ENCODE results near the gene CDK14.

CDK14 gene

DNA sequence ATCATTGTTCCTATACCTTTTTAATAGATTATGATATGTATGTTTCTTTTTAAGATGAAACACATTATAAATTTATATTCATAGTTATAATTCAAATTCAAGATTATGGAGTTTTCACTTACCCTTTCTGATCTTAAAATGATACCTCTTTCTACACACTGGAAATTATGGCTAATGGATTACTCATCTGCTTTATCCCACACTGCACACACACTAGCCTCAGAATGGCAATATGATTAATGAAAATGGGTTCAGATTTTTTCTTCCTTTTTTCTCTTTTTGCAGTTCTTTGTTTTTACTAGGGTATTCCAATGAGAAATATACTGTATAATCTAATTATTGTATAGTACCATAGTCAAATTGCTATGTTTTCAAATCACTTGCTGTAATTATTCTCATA lies 585.8 kb downstream of the CDK14 start:
- no peak for DNase-seq

DNA sequence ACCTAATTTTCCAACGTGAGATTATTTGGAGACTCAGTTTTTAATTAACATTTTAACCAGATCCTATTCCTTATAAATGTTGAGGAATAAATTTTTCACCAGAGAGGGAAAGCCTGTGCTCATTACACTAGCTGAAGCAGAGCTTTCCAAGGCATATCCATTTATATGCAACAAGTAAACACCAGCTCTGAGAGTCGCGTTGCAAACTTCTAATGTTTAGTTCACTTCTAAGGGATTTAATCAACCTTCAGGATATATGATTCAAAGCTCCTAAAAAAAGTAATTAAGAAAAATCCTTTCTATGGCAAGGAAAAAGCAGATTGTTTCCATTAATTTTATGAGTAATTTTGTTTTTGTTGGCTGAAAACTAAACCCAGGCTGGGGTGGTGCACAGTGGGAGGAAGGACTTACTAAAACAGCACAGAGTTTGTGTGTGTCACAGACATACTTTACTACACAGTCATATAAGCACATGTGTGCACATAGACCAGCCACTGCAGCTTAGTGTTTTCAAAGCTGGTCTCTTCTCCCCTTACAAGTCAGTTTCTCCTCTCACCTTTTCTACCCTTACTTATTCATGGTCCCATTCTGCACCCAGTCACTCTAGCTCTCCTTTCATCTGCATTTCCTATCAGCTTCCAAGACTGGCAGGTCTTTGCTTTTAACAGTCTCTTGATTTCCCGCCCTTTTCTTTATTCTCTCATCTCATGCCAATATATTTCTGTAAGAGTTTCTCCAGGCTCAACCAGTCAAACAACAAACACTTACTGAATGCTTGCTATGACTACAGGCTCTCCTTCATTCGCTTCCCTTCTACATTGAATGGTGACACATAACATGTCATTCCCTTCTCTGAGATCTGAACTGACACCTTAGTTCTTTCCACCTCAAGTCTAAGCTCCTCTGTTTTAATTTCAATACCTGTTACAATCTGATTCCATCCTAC lies 587.0 kb downstream of the CDK14 start:
- no peak for DNase-seq

DNA sequence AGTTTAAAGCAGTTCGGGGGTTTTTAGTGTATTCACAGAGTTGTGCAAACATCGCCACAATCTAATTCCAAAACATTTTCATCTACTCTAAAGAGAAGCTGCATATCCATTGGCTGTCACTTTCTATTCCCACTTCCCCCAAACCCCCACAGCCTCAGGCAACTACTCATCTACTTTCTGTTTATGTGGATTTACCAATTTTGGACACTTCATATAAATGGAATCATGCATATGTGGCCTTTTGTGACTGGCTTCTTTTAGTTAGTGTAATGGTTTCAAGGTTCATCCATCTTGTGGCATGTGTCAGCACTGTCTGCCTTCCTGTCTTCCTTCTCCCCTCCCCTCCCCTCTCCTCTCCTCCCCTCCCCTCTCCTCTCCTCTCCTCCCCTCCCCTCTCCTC lies 589.6 kb downstream of the CDK14 start:
- no peak for DNase-seq

DNA sequence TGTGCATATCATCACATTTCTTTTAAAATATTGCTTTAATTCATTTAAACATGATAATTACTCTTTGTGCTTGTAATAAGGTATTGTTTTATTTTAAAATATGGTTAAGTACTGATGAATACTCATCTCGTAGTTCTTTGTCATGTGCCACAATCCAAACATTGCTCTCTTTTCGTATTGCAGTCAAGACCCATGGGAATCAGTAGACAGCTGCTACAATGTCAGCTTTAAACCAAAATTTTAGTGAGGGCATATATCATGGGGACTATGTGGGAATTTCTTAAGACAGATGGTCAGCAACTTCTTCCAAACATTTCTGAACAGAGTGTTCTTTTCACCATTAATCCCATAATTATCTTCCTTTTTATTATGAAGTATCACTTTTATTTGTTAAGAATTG lies 590.9 kb downstream of the CDK14 start:
- no peak for DNase-seq

DNA sequence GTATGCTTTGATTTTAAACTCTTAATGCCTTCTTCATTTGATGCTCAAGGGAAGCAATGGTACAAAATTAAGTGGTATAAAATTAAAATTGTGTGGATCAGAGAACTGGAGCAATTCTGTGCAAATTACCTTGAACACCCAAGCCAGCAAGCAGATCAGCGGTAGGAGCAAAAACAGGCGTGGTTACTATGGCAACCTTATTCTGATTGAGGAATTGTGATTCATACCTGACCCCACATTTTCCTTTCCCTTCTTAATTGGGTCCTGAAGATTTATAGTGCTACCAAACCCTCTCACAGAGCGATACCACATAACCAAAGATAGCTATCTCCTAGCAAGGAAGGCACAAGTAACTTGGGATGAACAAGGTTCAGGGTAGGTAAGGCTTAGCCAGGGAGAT lies 595.6 kb downstream of the CDK14 start:
- no peak for DNase-seq

DNA sequence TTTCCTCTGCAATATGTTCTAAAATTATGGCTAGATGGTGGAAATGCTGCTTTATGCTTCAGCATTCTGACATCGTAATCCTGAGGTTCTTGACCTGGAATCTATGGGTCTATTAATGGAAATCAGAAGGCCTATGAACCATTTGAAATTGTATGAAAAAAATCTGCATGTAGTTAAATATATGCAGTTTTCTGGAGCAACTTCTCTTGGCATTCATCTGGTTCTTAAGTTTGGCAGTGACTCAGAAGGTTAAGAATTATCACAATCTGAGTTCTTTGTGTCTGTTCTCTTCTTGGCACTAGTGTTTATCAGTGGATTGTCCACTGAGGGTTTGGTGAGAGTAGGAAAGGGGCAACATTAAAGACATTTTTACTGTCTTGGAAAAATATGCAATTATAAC lies 597.0 kb downstream of the CDK14 start:
- no peak for DNase-seq

DNA sequence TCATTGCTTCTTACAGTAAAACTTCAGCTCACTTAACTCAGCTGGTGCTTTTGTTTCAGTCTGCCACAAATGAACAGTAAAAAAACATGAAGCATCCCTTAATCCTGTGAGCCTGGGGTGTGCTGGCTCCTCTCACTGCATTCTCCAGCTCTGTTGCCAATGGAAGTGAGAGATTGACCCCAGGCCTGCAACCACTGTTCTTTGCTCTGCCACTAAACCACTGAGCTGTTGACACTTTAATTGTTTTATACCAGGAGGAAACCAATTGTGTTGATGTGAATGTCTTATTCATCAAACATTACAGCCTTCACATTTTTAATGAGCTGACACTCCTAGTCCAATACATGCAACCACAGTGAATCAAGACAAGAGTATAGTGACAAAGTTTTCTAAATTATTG lies 598.7 kb downstream of the CDK14 start:
- no peak for DNase-seq

DNA sequence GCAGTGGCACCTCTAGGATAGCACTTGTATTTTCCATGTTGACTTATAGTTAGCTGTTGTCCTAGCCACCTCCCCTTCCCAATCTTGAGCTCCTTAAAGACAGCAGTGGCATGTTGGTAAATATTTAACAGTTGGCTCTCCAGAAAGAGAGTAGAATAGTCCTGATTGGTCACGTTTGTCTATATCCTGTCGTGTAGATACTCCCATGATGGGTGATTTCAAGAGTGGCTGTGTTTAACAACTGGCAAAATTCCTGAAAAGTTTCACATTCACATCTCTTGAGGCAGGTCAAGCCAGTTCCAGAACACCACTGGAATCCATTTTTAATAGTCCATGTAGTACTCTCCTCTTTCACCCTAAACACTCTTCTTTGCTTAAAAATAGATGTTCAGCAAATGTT lies 599.9 kb downstream of the CDK14 start:
- no peak for DNase-seq

DNA sequence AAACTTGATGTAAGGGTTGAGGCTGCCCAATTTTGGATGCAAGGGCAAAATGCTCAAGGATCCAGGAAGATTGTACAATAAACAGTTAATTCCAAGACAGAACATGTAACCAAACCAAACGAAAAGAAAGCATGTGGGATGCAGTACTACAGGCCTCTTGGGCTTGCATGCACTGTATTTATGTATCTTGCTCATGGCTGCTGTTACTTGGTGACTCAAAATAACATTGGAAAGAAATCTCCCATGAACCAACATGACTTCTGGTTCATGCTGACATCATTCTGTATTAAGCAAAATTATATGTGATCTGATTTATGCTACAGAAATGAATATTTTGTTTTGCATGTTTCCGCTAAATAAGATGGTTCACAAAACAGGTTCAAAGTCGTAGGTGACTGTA lies 602.2 kb downstream of the CDK14 start:
- no peak for DNase-seq

DNA sequence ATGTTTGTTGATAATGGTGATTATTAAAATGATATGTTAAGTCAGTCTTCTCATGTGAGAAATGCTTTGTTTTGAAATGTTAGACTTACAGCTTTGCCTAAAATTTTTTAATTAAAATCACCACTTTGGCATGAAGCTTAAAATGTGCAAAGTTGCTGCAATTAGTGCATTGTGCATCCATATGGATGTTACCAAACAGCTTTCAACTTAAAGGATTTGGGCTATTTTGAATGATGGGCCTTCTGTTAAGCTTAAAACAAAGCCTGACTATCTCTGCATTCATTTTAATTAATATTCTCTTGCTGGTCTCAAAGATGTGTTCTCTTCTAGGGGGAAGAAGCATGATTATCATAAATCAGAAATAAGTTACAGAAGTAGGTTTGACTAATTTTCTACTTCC lies 603.5 kb downstream of the CDK14 start:
- no peak for DNase-seq

DNA sequence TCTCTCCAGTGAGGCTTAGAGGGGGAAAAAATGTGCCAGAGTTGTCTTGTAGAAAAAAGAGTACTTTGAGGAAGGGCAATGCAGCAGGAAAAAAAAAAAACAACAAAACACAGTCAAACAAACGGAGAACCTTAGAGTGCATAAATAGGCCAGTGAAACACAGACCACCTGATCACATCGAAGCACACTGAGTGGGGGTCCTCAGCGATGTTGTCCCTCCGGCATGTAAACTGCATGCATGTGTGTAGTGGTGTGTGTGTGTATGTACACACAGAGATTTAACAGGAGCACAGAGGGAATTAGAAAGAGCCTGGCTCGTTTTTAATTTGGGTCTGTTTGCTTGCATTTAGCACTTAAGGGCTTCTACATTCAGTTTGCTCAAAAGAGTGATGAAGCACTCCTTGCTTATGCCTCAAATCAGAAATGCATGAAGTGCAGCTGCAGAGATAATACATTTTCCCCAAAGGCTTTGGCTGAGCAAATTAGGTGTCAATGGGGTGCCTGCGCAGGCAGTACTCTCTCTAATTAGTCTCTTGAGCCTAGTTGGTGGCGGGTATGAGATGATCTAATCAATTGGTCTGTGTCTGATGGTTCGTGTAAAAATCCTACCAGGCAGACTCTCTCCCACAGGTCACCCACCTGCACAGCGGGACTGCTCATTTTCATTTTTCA lies 605.5 kb downstream of the CDK14 start:
- DNase-seq = no peak

DNA sequence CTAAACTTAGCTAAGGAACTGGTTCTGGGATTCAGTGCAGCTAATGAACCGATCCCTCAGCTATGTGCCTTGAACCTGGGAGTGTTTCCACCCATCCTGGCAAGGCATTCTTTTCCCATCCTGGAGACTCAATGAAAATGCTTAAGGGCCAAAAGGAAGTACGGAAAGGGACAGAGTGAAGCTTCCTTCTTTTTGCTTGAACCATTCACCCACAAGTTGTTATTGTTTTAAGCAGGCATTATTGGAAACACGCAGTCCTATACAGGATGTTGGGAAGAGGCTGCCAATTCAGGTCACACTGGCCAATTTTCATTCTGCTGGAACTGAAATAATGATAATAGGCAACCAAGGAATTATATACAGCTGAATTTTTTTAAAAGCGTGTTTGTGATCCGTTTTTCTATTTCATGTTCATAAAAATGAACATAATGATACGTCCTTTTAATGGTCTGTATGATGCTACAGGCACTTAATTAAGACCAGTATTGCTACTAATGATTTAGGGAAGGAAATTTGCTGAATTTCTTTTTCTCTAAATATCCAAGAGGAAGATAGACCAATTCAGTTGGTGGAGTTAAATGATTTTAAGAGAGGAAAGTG lies 610.3 kb downstream of the CDK14 start:
- DNase-seq = no peak

DNA sequence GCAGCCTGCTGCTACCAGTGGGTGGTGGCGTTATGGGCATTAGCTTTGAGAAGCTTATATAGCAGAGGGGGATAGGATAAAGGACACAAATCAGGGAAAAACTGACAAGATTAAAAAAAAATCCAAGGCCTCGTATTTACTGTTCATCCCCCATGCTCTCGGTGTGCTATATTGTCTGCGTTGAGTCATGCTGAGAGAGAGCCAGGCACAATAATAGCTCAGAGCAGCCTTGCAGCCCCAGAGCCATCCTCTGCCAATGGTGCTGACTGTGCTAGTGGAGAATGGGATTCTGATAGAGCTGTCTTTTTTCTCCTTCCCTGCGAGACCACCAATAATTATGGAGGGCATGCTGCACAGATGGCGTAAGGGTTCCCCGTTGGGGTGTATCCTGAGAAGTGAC lies 616.5 kb downstream of the CDK14 start:
- no peak for DNase-seq

DNA sequence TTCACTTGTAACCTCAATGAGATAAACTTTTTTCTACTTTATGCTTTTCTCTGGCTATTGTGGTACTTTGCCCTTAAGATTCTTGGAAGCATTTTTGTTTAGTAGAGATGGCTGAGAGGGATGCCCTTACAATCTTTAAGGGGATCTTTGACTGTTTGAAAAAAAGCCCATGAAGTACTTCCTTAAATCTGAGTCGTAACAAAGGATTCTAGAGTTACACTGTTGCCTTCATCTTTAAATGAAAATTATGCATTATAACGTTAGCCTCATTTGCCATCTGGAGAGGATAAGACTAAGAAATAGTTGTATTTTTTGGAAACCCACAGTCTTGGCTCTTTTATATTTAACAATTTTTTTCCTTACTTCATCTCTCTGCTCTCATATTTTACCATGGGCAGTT lies 630.3 kb downstream of the CDK14 start:
- no peak for DNase-seq

DNA sequence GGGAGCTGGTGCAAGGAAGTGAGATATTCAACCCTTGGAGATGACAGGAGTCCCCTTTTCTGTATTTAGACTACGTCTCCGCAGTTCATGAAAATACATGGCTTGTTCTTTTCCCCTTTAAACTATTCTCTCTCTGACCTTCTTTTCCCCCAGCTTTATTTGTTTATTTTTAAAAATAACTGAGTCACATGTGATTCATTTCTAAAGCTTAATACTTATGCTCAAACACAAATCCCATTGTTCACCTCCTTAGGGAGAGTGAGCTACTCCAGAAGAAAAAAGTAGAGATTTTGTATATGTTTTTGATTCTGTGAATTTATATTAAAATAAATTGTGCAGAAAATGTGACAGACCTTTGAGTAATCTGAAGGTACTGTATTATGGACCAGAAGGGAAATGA lies 632.2 kb downstream of the CDK14 start:
- no peak for DNase-seq

DNA sequence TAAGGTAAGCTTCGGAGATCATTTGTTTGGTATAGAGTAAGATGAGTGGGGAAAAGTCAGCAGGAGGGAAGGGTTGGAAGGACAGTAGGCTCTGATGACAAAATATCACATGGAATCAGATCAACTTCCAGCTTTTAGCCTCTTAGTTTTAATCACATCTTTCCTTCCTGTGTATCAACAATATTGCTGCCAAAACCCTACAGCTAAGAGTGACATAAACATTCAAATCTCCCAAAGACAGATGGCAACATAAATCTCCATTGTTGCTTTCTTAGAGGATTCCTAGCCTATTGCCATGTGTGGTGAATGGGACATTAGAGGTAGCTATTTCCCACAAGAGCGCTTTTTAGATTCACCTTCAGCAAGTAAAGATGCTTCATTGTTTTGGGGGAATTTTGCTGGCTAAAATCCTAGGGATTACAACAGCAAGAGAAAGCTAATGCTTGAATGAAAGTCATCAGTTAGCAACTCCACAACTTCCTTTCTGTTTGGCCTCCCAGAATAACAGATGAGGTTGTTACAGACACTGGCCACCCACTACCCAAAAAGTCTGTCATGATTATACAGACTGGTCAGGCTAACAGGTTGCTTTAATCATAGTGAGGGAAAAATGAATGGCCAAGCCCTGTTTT lies 632.9 kb downstream of the CDK14 start:
- peak; percentile 12 for DNase-seq

DNA sequence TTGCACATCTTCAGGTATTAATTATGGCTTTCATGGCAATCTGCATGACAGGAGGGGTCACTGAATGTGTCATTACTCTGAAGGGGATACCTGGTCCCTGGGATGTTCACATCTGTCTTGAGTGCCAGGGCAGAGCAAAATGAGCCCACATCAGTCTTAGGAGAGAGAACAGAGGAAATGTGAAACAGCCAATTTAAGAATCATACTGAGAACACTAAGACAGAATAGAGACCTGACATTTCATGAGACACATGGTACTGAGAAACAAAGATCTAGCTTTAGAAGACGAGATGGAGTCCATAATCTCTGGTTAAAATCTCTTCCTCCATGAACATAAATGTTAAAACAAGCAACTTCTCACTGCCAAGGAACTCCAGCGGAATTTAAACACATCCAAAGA lies 634.0 kb downstream of the CDK14 start:
- no peak for DNase-seq

DNA sequence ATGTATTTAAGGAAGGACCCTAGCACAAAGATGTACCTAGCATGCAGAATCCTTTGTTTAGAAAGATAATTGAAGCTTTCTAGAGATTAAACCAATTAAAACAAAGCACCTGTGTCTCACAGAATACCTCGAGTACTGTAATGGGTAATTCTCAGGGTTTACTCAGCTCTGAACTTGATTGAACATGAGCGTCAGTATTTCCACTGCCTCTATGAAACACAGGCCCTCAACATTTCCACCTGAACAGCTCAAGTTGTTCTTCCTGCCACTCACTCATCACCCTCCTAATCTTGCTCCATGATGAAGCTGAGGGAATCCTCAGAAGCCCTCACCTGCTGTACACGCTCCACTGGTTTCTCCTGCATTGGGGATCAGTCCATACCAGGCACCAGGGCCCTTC lies 634.4 kb downstream of the CDK14 start:
- DNase-seq = no peak

DNA sequence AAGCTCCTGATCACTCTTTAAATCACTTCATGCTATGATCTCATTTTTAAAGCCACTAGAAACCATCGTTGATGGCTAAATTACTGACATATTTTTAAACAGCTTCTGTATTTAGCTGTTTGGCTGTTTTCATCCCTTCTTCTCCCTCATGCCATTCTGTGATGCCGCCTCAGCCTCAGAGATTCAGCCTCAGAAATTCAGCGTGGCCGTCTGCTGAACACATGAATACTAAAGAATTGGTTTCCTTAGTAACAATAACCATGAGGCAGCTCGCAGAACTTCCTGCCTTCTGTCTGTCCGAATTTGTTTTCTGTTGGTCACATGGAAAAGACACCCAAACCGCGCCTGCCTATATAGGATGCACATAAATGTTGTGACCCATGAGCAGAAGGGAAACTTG lies 637.1 kb downstream of the CDK14 start:
- DNase-seq = no peak

DNA sequence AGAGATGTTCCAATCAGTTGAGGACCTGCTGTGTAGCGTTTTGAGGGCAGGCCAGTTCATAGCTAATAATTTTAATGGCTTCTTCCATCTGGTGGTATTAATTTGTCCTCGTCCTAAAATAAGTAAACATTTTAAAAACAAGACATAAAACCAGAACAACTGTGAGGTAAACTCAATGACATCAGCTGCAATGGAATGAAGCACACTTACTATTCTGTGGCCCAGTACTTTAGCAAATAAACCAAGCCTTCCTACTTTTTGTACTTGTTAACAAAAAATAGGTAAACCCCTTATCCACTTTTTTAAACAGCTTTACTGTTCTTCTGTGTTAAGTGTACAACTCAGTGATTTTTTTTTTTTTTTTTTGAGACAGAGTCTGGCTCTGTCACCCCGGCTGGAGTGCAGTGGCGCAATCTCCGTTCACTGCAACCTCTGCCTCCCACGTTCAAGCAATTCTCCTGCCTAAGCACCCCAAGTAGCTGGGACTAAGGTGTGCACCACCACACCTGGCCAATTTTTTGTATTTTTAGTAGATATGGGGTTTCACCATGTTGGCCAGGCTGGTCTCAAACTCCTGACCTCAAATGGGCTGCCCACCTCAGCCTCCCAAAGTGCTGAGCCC lies 639.2 kb downstream of the CDK14 start:
- no peak for DNase-seq

DNA sequence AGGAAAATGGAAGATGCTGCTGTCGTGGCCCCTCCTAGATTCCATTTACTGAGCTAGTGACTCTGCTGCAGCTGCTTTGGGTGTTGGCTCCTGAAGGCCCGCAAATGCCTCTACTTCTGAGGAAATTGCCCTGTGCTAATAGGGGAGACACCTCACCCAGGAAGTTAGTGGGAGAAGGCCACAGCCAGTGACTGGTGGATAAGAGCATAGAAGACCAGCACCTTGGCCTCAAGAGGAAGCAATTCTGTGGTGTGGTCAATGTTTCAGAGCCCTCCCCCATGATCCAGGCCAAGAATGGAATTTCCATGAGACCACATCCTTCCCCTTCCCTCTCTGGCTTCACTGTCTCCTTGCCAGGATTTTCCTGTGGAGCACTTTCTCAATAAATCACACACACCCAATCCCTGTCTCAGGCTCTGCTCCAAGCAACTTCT lies 643.1 kb downstream of the CDK14 start:
- no peak for DNase-seq

DNA sequence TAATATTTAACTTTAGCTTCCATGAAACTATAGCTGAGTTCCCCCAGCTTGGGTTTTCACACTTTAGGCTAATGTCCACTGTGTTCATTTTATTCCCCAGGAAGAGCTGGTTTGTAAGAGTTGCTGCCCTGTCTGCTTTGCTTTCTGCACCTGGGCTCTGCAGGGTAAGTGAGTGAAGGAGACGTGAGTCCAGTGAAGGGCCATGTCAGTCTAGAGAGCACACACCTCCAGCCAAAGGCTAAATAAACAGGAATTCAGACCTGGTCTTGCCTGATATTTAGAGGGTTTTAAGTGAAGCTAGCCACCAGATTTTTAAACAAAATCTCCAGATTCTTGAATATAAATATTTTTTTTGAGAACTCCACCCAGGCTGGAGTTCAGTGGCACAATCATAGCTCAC lies 643.7 kb downstream of the CDK14 start:
- no peak for DNase-seq

DNA sequence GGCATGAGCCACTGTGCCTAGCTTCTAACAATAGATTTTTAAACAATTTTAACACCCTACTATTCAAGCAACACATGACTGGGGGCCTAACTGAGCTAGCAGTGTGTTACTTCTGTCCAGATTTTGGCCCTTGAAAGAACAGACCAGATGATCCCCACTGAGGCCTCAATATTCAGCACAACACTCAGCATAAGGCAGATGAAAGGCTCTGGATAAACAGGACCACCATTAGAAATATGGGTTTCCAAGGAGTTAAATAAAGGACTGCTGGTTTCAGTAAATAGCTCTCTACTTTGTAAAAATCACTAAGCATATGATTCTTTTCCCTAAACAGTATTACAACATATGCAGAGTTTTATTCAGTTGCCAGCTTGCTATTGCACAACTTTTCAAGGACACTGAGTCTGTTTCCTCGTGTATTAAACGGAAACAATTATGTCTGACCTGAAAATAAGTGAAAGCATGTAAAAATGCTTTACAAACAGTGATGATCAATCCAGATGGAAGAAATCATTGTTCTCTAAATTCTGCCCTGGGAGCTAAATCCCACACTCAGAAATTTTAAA lies 644.3 kb downstream of the CDK14 start:
- DNase-seq = no peak
